Right cardiac atrium (tissue), 5 donors: ENCODE data around the gene CAMK2G. TPM values are rescaled to one million over a fixed set of nuclear protein-coding genes. Genes with fewer than 3 reads are reported as not detected.
A peak's percentile ranks its signal among the peaks of the same experiment; 100 is the strongest.

Experiments
- ATAC-seq, 2 donors: fragments of 200-7000 bp; cut with Tn5 transposase; one replicate each; pipeline versions ENCODE4 v1.8.0 to v1.9.1; 2020; ENCODE audit warnings: moderate library complexity in 2 of 2, mild to moderate bottlenecking in 1 of 2
- DNase-seq, 3 donors: peaks; one replicate each; pipeline ENCODE4 v3.0.0-alpha.2; 2020
- H3K27ac ChIP-seq: one replicate; pipeline ENCODE4 v1.5.1; 2013; ENCODE audit warnings: mild to moderate bottlenecking, low read length, control low read depth, moderate library complexity
- H3K27me3 ChIP-seq: one replicate; pipeline ENCODE4 v1.6.1; 2013; ENCODE audit not compliant: control insufficient read depth, insufficient read depth
- H3K4me1 ChIP-seq: one replicate; pipeline ENCODE4 v1.6.1; 2013; ENCODE audit warnings: low read length; ENCODE audit not compliant: control insufficient read depth, insufficient read depth
- H3K4me3 ChIP-seq: one replicate; pipeline ENCODE4 v1.5.1; 2013; ENCODE audit warnings: low read length, control low read depth
- H3K9me3 ChIP-seq: one replicate; pipeline ENCODE4 v1.6.1; 2013; ENCODE audit warnings: low read length; ENCODE audit not compliant: control insufficient read depth
- whole genome bisulfite sequencing: extraction: QIAGEN DNeasy Blood & Tissue Kit; methylation state at CpG from one replicate; pipeline ENCODE4 v1.1.7; 2013; 5-methylcytosine and 5-hydroxymethylcytosine counted together
- intact Hi-C, 4 donors: fragments of 100-400 bp; cut with DNase I; formaldehyde crosslinking; loops; one replicate each; pipeline versions ENCODE4 v1.11.0 to v1.14.0; 2022 to 2023
- polyA plus RNA-seq: library from polyadenylated mRNA; stranded (reverse); fragments of 200-250 nt; gene quantifications from one replicate; pipeline ENCODE4 v1.2.3, GENCODE V29; 2013
- total RNA-seq, 4 donors: library from RNA; stranded (reverse); fragmentation: NEBNext Ultra II Directional; extraction: Animal tissue kit (Norgen Biotek cat#: 25700); gene quantifications; one replicate each; pipeline ENCODE4 v1.2.1, GENCODE V29; 2021
- donor health status: healthy with polysubstance abuse.
- donor health status: DM: no; HTN: yes; CAD: no.
- donor health status: DM: no; HTN: no; CAD: no.
- donor health status: DM: no; HTN: yes; CAD: no; lungs with severe emphysema.
- donor health status: DM: yes; HTN: yes; CAD: no.

Gene CAMK2G
- total and polyA plus RNA-seq, 5 donors: 7.3 to 18.2 (median 13.2) TPM

- DNase-seq (no peak), ATAC-seq (no peak)
- intact Hi-C loops: no loop called here
- 91% methylated on average over 5 of the region's 5 CpGs for WGBS
- Histone ChIP-seq H3K27me3 (no peaks in the 10 kb centered on the region), H3K4me1 (no peaks in the 10 kb centered on the region), H3K9me3 (no peaks in the 10 kb centered on the region), H3K4me3 (no peak overlapping the region), H3K27ac (no peak overlapping the region)
These were observed 56.5 kb downstream of the CAMK2G start for GRCh38 chr10:73817826-73818225.

- DNase-seq: no peak
- H3K27ac ChIP-seq: peak overlapping the region; percentile 11
- no peaks in the 10 kb centered on the region for H3K4me1 ChIP-seq
- no peak for ATAC-seq
- no peak overlapping the region for H3K4me3 ChIP-seq
- H3K9me3 ChIP-seq: no peaks in the 10 kb centered on the region
- H3K27me3 ChIP-seq: no peaks in the 10 kb centered on the region
- intact Hi-C loops: no loop called here
- WGBS: 80% methylated on average over 10 of the region's 10 CpGs
These were observed 57.2 kb downstream of the CAMK2G start for GRCh38 chr10:73816917-73817729.

GRCh38 chr10:73815719-73816030, 58.7 kb downstream of the CAMK2G start:
- intact Hi-C loops: no loop called here
- Histone ChIP-seq H3K4me1 (no peaks in the 10 kb centered on the region), H3K27me3 (no peaks in the 10 kb centered on the region), H3K4me3 (no peak overlapping the region), H3K9me3 (no peaks in the 10 kb centered on the region), H3K27ac (no peak overlapping the region)
- no peak for DNase-seq
- no peak for ATAC-seq

GRCh38 chr10:73814896-73815718, 59.2 kb downstream of the CAMK2G start:
- Histone ChIP-seq H3K9me3 (no peaks in the 10 kb centered on the region), H3K4me1 (no peaks in the 10 kb centered on the region), H3K4me3 (no peak overlapping the region), H3K27ac (no peak overlapping the region), H3K27me3 (no peaks in the 10 kb centered on the region)
- DNase-seq: no peak
- 84% methylated on average over 22 of the region's 22 CpGs for WGBS
- ATAC-seq: no peak
- intact Hi-C loops: no loop called here

- no peaks in the 10 kb centered on the region for H3K27me3 ChIP-seq
These were observed 60.0 kb downstream of the CAMK2G start for GRCh38 chr10:73814276-73814895.

GRCh38 chr10:73813333-73813732, 61.0 kb downstream of the CAMK2G start:
- intact Hi-C loops: no loop called here
- Histone ChIP-seq H3K27ac (no peak overlapping the region), H3K4me3 (no peak overlapping the region), H3K27me3 (no peaks in the 10 kb centered on the region), H3K9me3 (no peaks in the 10 kb centered on the region), H3K4me1 (no peaks in the 10 kb centered on the region)
- DNase-seq (no peak), ATAC-seq (no peak)
- WGBS: 85% methylated on average over 7 of the region's 7 CpGs

More at GRCh38 chr10:73814276-73814895, 60.0 kb downstream of the CAMK2G start:
- no peak overlapping the region for H3K27ac ChIP-seq
- no peaks in the 10 kb centered on the region for H3K4me1 ChIP-seq
- ATAC-seq (no peak), DNase-seq (no peak)
- WGBS: 91% methylated on average over 13 of the region's 13 CpGs
- H3K9me3 ChIP-seq: no peaks in the 10 kb centered on the region
- intact Hi-C loops: no loop called here
- no peak overlapping the region for H3K4me3 ChIP-seq

- no peak for ATAC-seq
- no peak for DNase-seq
- no peaks in the 10 kb centered on the region for H3K27me3 ChIP-seq
- WGBS: 90% methylated on average over 4 of the region's 4 CpGs
- H3K27ac ChIP-seq: no peak overlapping the region
- intact Hi-C loops: no loop called here
- H3K9me3 ChIP-seq: no peaks in the 10 kb centered on the region
- H3K4me3 ChIP-seq: no peak overlapping the region
- H3K4me1 ChIP-seq: no peaks in the 10 kb centered on the region
These were observed 61.7 kb downstream of the CAMK2G start for GRCh38 chr10:73812657-73813056.

- ATAC-seq (peak; percentile 13 to 27), DNase-seq (peak; percentile 46 to 82 (median 78))
- Histone ChIP-seq H3K4me1 (peaks cover 4% of the 10 kb centered on the region), H3K9me3 (no peaks in the 10 kb centered on the region), H3K27ac (peak overlapping the region; percentile 82), H3K27me3 (no peaks in the 10 kb centered on the region), H3K4me3 (peak overlapping the region; percentile 81)
- intact Hi-C loops: no loop called here
- WGBS: under 1% methylated on average over 63 of the region's 63 CpGs
These were observed 63.5 kb downstream of the CAMK2G start for GRCh38 chr10:73810735-73811465.

- no peak for DNase-seq
- H3K27ac ChIP-seq: no peak overlapping the region
- intact Hi-C loops: no loop called here
These were observed 64.0 kb downstream of the CAMK2G start for GRCh38 chr10:73810358-73810734.

GRCh38 chr10:73809061-73809818, 65.1 kb downstream of the CAMK2G start:
- ATAC-seq (no peak), DNase-seq (no peak)
- Histone ChIP-seq H3K9me3 (no peaks in the 10 kb centered on the region), H3K27ac (no peak overlapping the region), H3K4me3 (no peak overlapping the region), H3K4me1 (peaks cover 4% of the 10 kb centered on the region), H3K27me3 (no peaks in the 10 kb centered on the region)
- intact Hi-C loops: no loop called here
- 72% methylated on average over 5 of the region's 5 CpGs for WGBS

More at GRCh38 chr10:73810358-73810734, 64.0 kb downstream of the CAMK2G start:
- no peaks in the 10 kb centered on the region for H3K9me3 ChIP-seq
- WGBS: 70% methylated on average over 7 of the region's 7 CpGs
- no peak for ATAC-seq
- peak overlapping the region; percentile 81 for H3K4me3 ChIP-seq
- H3K4me1 ChIP-seq: peaks cover 4% of the 10 kb centered on the region
- no peaks in the 10 kb centered on the region for H3K27me3 ChIP-seq
